Measurements from ENCODE around the gene CSPG4. TPM values are rescaled to one million over a fixed set of nuclear protein-coding genes. Genes with fewer than 3 reads are reported as not detected.

The CSPG4 gene
- total and polyA plus RNA-seq, 2 of the 8 experiments (the other 6 are each of a cell fraction or from before 2014, with no cell fraction given): 1.4 to 3.0 TPM

DNA sequence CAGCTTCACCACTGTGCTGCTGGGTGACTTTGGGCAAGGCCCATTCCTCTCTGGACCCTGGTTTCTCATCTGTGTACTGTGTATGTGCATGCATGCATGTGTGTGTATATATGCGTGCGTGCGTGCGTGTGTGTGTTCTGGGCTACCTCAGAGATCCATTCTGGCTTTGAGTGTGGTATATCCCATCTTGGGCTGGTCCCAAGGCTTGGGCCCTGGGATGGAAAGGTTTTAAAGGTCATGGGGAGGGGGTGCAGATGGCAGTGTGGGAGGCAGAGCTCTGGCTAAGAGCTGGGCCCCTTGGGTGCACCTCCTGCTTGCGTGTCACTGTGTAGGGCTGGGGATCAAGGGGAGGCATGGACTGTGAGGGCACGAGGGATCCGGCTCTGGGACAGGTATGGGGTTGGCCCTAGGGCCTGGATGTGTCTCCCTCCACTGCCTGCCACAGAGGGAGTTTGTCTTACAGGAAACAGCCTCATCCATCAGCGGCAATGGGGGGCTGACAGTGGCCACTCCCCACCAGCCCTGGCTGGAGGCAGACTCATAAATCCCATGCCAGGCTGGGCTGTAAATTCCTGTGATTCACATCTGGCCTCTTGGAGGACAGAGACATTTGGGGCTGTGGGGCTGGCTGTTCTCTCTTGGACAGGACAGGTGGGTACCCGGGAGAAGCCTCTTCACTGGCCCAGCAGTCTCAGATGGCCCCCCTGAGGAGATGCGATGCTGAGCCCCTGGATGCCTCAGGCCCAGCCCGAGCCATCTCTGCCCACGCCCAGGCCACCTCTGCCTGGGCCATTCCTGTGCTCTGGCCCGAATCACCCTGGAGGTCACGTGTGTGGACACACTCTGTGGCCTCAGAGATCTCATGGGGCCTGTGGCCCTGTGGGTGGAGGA lies 21.4 kb upstream of the CSPG4 start (continued):
- TF ChIP-seq FOSL1 (IDR thresholded peaks at IDR 0.05; ENCODE audit: insufficient read depth, low read depth, low read length) (no peak), JUND (IDR thresholded peaks at IDR 0.05; ENCODE audit: low read length) (no peak), BCL11A (IDR thresholded peaks at IDR 0.05; ENCODE audit: low read depth in 2 of 2, low read length in 2 of 2) (no peak)
- TF ChIP-seq, protein P1, sequence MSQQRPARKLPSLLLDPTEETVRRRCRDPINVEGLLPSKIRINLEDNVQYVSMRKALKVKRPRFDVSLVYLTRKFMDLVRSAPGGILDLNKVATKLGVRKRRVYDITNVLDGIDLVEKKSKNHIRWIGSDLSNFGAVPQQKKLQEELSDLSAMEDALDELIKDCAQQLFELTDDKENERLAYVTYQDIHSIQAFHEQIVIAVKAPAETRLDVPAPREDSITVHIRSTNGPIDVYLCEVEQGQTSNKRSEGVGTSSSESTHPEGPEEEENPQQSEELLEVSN (IDR thresholded peaks at IDR 0.05): no peak

All from H1 (cell line).